Measurements from ENCODE around the gene AS3MT.
"Not testable (repeated sequence)": the region's sequence is repeated elsewhere in the genome, so short reads cannot be mapped to it uniquely, and the experiment has no call there.

The AS3MT gene, protein sequence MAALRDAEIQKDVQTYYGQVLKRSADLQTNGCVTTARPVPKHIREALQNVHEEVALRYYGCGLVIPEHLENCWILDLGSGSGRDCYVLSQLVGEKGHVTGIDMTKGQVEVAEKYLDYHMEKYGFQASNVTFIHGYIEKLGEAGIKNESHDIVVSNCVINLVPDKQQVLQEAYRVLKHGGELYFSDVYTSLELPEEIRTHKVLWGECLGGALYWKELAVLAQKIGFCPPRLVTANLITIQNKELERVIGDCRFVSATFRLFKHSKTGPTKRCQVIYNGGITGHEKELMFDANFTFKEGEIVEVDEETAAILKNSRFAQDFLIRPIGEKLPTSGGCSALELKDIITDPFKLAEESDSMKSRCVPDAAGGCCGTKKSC

DNA sequence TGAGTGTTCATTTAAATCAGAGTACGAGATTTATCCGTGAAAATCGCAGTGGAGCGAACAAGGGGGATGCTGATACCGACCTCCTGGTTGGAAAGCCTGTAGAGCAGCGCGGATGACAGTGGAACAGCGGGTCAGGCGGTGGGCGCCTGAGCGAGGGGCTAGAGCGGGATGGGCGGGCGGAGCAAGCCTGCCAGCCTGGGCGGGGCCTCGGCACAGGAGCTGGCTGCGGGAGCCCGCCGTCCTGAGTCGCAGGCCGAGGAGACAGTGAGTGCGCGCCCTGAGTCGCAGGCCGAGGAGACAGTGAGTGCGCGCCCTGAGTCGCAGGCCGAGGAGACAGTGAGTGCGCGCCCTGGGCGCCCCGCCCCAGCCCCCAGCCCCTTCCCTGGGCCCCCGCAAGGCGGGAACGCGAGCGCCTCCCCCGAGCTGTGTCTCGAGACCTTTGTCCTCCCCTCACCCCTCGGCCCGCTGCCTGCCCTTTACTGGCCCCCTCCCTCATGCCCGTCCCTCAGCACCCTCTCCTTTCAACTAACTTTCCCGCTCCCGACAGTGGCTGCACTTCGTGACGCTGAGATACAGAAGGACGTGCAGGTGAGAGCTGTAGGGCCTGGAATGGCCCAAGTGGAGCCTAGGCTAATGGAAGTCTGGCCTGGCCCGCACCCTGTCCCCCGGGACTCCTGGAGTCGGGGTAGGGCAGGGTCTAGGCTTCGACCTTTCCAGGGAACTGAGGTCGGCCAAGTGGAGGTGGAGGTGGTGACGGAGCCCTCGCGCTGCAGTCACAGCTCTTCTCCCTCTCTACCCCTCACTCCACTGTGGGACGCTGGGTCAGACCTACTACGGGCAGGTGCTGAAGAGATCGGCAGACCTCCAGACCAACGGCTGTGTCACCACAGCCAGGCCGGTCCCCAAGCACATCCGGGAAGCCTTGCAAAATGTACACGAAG, at the start of gene AS3MT:
TSS of gene AS3MT (plus strand) at position 213 of the 941 bp plus-strand sequence. CDS start at position 336, 123 bp downstream.
- DNase-seq, result no peak

- not testable (repeated sequence) for DNase-seq
Measured at GRCh38 chr10:102820008-102820407, 49.3 kb upstream of the AS3MT start.

- no peak for DNase-seq
Measured at GRCh38 chr10:102822222-102822621, 47.0 kb upstream of the AS3MT start.

DNA sequence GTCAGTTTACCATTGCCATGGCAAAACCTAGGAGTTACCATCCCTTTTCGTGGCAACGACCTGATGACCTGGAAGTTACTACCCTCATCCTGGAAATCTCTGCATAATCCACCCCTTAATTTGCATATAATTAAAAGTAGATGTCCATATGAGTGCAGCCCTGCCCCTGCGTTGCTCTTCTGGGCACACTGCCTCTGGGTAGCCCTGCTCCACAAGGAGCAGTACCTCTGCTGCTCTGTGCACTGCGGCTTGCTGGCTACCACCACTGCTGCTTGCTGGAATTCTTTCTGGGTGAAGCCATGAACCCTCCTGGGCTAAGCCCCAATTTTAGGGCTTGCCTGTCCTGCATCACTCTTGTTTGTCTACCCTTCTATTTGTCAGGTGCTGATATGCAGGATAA, 44.6 kb upstream of the AS3MT start:
- no peak for DNase-seq

DNA sequence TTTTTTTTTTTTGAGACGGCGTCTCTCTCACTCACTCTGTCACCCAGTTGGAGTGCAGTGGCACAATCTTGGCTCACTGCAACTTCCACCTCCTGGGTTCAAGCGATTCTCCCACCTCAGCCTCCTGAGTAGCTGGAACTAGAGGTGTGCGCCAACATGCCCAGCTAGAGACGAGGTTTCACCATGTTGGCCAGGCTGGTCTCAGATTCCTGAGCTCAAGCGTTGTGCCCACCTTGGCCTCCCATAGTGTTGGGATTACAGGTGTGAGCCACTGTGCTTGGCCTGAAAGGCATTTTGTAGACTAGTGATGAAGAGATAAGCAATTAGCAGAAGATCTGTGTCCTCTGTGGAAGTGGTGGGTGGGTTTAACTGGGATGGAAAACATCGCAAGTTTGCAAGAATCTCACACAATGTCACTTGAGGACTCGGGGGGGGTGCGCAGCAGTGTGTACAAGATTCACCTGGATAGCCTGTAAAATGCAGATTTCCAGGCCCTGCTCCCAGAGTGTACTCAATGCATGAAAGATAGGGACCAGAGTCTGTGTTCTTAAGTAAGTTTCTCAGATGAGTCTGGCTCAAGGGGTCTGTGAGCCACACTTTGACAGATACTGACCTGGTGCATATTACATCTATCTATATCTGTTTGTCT, 43.0 kb upstream of the AS3MT start:
- DNase-seq, result no peak

DNA sequence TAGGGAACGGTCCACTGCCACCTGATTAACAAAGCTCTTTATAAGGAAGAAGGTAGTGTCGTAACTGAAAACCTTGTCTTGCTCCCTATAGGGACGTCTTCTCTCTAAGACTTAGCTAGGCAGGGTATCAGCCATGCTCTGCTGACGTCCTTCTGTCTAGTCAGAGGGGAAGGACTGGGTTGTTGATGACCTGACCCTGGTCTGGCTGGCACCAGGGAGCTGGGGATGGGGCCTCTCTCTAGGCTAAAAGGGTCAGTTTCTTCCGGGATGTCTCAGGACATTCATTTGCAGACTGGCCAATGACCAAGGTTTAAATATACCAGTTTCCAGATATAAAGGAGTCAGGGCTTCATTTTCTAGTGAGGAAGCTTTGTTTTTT, 41.7 kb upstream of the AS3MT start:
- DNase-seq, result no peak

DNA sequence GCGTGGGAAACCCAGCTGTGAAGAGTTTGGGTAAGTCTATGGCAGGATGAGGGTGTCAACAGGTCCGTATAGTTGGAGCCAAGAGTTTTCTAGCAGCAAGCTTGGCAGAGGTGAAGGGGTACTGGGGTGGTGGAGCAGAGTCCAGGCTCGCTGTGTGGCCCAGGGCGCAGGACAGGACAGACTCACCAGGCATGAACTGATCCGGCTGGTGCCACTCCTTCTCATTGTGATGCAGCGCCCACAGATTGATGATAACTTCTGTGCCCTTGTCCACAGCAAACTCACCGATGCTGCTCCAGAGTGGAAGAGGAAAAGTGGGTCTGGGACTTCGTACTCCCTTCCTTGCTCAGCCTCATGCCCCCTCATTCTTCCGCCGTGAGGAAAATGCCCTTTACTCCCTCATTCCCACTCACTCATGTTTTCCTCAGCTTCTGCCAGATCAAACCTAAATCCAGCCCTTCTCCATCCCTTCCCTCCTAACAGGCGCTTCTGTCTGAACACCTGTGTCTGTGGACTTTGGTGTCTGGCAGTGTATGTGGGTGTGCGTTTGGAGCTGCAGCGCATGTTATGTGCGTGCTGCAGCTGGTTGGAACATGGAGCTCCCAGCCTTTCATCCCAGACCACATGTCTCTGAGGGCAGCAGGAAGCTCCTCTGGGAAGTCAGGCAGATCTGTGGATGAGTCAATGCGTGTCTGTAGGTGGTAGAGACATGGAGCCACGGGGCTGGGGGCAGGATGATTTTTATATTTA, 37.8 kb upstream of the AS3MT start:
- DNase-seq, result no peak

GRCh38 chr10:102832248-102832647, 37.0 kb upstream of the AS3MT start:
- no peak for DNase-seq

DNA sequence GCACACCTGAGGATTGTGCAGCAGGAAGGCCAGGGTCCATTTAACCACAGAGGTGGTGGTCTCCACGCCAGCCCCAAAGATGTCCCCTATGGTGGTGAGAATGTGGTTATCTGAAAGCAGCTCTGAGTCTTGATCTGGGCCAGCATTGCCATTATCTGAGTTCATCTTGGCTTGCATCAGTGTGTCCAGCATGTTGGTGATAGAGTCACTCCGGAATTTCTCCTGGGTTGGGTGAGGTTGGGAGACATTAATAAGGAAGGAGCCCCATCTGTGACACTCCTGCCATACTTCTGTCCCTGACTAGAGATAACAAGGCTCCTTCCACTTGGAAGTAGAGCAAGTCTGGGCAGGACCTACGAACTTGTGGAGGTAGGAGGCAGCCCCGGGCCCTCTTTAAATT, 36.3 kb upstream of the AS3MT start:
- no peak for DNase-seq

DNA sequence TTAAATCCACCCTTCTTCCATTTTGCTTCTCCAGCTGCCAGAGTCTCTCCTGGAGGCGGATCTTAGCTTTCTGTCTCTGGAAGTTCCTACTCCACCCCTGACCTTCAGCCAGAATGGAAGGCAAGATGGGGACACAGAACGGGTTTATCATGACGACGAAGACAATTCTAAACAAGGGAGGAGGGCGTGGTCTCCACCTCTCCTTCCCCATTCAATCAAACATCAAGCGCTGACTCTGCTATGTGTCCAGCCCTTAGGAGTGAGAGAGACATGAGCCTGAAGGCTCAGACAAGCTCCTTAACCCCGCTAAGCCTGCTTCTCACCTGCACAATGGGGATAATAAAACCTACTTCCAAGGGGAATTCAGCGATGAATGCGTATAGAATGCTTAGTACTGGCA, 35.1 kb upstream of the AS3MT start:
- no peak for DNase-seq

- peak; percentile 65 to 69 for DNase-seq
Measured at GRCh38 chr10:102835007-102835482, 34.2 kb upstream of the AS3MT start.

DNA sequence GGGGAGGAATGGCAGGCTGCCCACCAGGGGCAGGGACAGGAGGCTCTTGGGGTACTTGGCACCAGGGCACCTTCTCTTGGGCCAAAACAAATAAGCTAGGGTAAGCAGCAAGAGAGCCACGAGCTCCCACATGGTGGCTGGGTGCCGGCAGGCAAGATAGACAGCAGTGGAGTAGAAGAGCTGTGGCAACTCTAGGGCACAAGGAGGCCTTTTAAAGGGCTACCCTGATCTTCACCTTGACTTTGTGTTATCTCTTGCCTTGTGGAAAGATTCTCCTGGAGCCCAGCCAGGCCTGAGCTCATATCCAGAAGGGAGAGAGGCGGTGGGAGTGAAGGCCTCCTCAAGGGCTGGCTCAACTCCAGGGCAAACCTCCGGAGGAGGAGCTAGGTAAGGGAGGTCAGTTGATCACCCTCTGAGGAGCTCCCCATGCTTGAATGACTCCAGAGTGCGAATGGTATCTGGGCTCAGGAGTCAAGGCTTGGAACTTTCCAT, 32.0 kb upstream of the AS3MT start, which contains the start of gene CYP17A1:
TSS of gene CYP17A1 (minus strand) at position 184 of the 492 bp plus-strand sequence. CDS start at position 132, 52 bp downstream.
- DNase-seq, result no peak

GRCh38 chr10:102838276-102838927, 30.9 kb upstream of the AS3MT start:
- DNase-seq, result not testable (repeated sequence)

- DNase-seq, result no peak
Measured at GRCh38 chr10:102841827-102842345, 27.4 kb upstream of the AS3MT start.

- not testable (repeated sequence) for DNase-seq
Measured at GRCh38 chr10:102843139-102843538, 26.1 kb upstream of the AS3MT start.

DNA sequence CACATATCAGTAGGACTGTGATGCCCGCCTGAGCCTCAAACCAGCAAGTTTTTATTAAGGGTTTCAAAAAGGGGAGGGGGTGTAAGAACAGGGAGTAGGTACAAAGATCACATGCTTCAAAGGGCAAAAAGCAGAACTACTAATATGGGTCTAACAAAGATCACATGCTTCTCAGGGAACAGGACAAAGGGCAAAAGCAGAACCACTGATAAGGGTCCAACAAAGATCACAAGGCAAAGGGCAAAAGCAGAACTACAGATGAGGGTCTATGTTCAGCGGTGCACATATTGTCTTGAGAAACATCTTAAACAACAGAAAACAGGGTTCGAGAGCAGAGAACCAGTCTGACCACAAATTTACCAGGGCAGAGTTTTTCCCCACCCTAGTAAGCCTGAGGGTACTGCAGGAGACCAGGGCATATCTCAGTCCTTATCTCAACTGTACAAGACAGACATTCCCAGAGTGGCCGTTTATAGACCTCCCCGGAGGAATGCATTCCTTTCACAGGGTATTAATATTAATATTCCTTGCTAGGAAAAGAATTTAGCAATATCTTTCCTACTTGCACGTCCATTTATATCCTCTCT, 25.0 kb upstream of the AS3MT start:
- DNase-seq, result not testable (repeated sequence)

GRCh38 chr10:102845352-102845902, 23.8 kb upstream of the AS3MT start:
- DNase-seq, result no peak

DNA sequence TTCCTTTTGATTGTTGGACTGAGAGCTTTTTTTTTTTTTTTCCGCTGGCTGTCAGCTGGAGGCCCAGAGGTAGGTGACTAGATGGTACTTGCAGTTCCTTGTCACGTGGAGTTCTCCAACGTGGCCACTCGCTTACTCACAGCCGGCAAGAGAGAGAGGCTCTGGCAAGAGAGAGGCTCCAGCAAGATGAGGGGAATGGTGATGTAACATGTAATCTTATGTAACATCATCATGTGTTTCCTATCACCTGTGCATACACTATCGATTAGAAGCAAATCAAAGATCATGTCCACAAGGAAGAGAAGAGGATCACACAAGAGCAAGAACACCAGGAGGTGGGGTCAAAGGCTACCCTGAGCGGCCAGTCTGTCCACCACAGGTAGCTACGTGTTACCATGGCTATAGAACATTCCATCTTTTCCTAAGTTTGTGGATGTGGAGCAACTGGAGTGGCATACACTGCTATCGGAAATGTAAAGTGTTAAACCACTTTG, 19.2 kb upstream of the AS3MT start:
- no peak for DNase-seq

GRCh38 chr10:102853237-102853636, 16.0 kb upstream of the AS3MT start:
- DNase-seq, result not testable (repeated sequence)

DNA sequence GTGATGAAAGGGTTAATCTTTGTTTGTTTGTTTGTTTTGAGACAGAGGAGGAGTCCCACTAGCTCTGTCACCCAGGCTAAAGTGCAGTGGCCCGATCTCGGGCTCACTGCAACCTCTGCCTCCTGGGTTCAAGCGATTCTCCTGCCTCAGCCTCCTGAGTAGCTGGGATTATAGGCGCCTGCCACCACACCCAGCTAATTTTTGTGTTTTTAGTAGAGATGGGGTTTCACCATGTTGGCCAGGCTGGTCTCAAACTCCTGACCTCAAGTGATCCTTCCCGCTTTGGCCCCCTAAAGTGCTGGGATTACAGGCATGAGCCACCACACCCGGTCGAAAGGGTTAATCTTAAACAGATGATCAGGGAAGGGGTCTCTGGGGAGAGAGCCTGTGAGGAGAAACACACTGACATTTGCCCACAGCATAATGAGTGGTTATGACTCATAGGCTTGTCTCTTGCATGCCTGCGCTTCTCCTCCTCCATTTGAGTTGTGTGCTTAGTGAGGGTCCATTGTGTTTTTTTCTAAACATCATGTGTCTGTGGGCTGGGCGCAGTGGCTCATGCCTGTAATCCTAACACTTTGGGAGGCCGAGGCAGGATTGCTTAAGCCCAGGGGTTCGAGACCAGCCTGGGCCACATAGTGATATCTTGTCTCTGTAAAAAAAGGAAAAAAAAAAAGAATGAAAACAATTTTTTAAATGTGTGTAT, 13.4 kb upstream of the AS3MT start:
- not testable (repeated sequence) for DNase-seq

All from stimulated activated CD4-positive, alpha-beta T cell treated with anti-CD3 and anti-CD28 coated beads, Interleukin-4, amount 100 ng/mL, for 4 hours (primary cell).